ENCODE data around the gene AATK.

- TF ChIP-seq CTCF (conservative IDR thresholded peaks at IDR 0.05 in 1 of 2, IDR thresholded peaks at IDR 0.05 in 1 of 2; ENCODE audit: extremely low read depth in 1 of 2, insufficient read depth in 1 of 2, low read depth in 1 of 2, low read length in 2 of 2) (no peak), EZH2 (IDR thresholded peaks at IDR 0.05; ENCODE audit: borderline replicate concordance, low read length) (no peak)
These were observed 16.6 kb upstream of the AATK start for GRCh38 chr17:81182596-81182995.
